ENCODE data around the gene TPSB2.
"Not testable (repeated sequence)": the region's sequence is repeated elsewhere in the genome, so short reads cannot be mapped to it uniquely, and the experiment has no call there.

Gene TPSB2

DNA sequence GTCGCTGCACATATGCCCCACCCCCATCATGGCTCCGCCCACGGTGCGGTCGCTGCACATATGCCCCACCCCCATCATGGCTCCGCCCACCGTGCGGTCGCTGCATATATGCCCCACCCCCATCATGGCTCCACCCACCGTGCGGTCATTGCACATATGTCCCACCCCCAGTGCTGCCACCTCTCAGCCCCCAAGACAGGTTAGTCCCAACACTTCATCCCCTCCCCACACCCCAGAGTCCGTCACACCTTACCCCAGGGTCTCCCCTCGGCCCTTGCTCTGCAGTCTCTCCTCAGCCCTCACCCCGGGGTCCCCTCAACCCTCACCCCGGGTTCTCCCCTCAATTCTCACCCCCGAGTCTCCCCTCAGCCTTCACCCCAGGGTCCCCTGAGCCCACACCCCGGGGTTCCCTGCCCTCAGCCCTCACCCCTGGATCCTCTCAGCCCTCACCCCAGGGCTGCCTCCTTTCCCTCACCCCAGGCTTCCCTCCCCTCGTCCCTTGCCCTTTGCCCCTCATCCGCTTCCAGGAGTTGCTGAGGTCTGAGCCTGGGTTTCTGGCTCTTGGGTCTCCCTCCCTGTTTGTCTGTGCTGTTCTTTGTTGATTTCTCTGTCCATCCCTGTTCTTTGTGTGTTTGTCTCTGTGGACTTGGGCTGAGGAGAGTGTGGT is 30.5 kb downstream of the TPSB2 start:
- DNase-seq, result no peak

DNA sequence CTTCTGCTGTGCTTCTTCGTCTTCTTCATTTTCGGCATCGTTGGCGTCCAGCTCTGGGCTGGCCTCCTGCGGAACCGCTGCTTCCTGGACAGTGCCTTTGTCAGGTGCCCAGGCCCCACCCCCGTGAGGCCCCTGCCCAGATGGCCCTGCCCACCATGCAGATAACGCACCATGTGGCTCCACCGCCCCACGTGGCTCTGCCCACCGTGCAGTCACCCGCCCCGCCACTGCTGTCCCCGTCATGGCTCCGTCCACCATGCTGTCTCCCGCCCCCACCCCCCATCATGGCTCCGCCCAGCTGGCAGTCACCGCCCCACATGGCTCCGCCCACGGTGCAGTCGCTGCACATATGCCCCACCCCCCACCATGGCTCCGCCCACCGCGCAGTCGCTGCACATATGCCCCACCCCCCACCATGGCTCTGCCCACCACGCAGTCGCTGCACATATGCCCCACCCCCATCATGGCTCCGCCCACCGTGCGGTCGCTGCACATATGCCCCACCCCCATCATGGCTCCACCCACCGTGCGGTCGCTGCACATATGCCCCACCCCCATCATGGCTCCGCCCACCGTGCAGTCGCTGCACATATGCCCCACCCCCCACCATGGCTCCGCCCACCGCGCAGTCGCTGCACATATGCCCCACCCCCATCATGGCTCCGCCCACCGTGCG is 31.2 kb downstream of the TPSB2 start:
- DNase-seq, result not testable (repeated sequence)

DNA sequence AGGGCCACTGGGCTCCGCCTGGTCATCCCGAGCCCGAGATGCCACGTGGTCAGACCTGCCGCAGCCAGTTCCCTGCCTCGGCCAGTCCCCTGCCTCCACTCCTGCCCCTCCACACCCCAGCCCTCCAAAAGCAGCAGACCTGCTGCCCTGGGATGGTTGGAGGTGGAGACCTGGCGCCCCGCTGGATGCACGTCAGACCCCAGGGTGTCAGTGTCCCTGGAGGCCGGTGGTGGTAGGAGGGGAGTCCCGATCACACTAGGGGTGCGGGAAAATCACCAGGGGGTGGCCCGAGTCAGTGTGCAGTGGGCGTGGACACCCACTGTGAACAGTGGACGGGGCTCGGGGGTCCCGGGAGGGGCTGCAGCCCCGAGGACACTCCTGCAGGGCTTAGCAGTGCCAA is 31.8 kb downstream of the TPSB2 start:
- DNase-seq, result no peak

DNA sequence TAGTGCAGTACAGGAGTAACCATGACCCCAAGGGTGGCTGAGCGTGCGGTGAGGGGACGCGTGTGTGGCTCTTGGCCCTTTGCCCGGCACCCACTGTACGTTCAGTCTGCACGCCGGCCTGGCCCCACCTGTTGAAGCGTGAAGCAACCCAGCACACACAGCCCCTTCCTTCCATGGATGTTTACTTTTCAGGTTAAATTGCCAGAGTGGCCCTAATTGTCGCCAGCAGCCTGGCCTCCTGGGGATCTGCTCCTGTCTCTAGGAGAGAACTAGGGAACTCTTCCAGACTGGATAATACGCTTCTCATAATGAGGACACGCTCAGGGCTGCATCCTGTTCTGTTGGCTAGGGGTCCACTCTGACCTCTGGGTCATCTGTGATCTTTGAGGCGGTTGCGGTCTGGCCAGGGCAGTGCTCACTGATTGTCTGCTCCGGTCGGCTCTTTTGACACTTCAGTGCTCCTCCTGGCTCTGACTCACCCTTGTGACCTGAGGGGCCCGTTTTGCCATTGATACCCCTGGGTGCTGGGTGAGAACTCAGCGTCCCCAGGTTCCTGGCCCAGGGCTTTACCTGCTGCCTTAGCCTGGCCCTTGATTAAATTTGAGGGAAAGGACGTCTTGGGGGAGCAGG is 32.6 kb downstream of the TPSB2 start:
- DNase-seq, result no peak

DNA sequence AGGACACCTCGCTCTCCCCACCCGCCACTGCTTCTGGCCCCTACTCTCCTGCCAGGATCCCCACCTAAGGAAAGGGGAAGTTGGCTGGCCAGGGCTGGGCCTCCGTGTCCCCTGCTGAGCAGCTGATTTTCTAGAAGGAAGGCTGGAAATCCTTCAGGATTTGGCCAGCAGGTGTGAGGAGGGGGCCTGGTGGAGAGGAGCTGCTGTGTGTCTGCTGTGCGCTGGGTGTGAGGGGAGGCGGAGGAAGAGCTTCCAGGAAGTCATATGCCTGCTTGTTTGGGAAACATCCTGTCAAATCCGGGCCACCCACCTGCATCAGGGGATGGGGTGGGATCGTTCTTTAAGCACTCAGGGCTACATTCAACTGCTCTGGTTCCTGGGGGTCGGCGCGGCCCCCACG is 33.5 kb downstream of the TPSB2 start:
- no peak for DNase-seq

DNA sequence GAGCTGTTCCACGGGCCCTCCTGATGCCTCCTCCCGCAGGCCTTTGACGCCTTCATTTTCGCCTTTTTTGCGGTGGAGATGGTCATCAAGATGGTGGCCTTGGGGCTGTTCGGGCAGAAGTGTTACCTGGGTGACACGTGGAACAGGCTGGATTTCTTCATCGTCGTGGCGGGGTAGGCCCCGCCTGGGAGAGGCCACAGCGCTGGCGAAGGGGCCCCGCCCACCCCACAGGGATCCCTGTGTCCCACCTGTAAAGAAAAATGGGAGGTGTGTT is 34.7 kb downstream of the TPSB2 start:
- no peak for DNase-seq

DNA sequence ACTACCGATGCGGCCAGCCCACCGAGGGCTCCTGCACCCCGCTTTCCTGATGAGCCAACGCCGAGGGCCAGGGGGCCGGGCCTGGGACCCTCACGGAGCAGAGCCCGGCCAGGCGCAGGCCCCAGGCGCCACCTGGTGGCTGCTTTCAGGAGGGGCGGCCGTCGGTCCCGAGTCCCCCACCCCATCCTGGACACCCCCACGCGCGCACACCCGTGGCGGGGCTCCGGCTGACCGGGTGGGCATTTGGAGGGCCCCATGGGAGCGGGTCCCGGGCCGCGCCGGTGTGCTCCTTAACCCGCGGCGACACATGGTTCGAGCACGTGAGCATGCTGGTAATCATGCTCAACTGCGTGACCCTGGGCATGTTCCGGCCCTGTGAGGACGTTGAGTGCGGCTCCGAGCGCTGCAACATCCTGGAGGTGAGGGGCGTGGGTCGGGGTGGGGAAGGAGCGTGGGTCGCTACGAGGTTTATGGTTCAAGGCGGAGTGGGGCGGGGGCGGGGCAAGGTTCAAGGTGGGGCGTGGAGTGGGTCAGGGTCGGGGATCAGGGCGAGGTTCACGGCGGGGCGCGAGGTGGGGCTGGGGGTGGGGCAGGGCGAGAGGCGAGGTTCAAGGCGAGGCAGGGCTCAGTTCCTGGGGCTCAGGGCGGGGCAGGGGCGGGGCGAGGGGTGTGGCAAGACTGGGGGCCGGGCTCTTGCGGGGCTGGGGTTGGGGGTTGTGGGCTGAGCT is 35.2 kb downstream of the TPSB2 start:
- DNase-seq, result no peak

DNA sequence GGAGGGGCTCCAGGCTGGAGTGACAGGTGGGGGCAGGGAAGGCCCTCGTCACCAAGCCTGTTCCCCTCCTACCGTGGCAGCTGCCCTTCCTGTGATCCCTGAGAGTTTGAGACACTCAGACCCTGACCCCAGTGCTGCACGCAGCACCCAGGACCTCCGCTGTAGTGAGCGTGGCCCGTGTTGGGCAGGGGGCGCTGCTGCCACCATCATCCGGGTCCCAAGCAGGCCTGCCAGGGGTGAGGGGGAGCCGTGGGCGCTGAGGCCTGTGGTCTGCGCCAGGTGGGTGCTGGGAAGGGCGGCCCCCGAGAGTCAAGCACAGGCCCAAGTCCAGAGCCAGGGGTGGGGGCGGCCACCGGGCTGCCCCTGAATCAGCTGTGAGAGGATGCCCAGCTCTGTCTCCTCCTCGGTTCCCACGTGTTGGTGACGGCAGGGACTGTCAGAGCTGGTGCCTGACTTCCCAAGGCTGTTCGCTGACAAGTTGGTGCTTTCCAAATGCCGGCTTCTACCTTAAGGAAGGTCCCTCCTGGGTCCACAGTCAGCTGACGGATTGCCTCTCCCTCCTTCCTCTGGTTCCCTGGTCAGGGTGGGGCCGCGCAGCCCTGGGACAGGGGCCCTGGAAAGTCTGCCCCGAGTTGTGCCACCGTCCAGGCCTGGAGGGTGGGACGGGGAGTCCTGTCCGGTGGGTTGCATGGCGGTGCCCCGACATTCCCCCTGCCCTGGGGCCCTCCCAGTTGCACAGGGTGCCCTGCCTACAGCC is 36.0 kb downstream of the TPSB2 start:
- DNase-seq, result no peak

DNA sequence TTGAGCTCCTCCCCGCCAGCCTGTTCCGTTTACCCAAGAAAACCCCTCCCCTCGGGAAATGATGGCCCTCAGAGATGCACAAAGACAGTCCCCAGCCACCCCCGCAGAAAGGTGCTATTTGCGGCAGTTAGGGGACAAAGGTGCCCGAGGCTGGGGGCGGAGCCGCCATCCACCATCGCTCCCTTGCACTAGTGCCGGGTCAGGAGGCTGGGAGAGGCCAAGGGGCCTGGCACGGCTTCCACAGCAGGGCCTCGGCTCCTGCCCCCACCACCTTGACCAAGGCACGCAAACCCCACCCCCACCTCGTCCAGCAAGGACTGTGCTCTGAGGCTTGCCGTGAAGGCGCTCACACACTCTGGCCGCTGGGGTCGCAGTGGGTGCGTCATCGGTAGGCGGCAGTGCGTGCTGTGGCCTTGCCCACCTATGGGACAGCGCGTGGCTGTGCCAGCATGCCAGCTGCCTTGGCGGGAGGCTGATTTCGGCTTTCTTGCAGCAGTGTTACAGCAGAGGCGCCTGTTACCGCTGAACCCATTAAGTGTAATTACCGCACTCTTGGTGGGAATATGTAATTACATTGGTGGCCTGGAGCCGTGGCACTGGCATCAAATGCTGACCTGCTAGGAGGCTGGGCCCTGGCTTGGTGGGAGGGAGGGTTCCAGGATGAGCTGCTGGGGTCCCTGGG is 36.7 kb downstream of the TPSB2 start:
- DNase-seq, result no peak

DNA sequence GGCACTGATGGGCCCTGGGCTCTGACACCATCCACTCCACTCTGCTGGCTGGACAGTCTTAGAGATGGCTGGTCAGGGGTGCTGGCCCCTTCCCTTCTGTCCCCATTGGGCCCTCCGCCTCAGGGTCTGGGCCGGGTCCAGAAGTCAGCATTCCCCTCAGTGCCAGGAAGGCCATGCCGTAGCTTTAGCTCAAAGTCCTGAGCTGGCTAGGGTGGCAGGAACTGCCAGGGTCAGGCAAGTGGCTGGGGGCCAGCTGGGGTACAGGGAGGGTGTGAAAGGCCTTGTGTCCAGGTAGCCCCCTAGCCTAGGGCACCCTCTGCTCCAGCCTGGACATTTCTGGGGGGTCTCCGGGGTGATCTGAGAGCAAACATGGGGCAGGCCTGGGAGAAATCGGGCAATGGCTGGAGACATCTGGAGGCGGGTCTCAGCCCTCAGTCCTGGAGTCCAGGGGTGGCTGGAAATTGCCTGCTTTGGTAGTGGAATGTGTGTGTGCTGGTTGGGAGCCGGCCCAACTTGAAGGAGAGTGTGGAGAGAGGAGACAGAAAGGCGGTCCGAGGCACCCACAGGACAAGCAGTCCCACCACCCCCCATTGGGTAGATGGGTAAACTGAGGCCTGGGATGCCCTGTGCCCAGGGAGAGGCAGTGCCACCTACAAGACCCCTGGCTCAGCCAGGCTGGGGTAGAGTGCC is 37.5 kb downstream of the TPSB2 start:
- no peak for DNase-seq

DNA sequence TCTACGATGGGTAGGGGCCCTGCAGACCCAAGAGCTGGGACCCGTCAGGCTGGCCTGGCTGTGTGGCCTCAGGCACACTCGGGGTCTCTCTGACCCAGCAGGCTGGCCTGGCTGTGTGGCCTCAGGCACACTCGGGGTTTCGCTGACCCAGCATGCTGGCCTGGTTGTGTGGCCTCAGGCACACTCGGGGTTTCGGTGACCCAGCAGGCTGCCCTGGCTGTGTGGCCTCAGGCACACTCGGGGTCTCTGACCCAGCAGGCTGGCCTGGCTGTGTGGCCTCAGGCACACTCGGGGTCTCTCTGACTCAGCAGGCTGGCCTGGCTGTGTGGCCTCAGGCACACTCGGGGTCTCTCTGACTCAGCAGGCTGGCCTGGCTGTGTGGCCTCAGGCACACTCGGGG is 39.2 kb downstream of the TPSB2 start:
- DNase-seq, result not testable (repeated sequence)

DNA sequence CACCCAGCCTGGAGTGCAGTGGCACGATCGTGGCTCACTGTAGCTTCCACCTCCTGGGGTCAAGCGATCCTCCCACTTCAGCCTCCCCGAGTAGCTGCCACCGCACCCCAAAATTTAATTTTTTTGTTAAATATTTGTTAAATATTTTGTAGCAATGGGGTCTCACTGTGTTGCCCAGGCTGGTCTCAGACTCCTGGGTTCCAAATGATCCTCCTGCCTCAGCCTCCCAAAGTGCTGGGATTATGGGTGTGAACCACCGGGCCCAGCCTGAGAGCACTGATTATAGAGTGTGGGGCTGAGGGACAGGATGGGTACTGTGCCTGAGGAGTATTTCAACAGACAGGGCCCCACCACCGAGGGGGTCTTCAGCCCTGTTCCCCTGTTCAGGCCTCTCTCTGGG is 40.5 kb downstream of the TPSB2 start:
- DNase-seq, result no peak

DNA sequence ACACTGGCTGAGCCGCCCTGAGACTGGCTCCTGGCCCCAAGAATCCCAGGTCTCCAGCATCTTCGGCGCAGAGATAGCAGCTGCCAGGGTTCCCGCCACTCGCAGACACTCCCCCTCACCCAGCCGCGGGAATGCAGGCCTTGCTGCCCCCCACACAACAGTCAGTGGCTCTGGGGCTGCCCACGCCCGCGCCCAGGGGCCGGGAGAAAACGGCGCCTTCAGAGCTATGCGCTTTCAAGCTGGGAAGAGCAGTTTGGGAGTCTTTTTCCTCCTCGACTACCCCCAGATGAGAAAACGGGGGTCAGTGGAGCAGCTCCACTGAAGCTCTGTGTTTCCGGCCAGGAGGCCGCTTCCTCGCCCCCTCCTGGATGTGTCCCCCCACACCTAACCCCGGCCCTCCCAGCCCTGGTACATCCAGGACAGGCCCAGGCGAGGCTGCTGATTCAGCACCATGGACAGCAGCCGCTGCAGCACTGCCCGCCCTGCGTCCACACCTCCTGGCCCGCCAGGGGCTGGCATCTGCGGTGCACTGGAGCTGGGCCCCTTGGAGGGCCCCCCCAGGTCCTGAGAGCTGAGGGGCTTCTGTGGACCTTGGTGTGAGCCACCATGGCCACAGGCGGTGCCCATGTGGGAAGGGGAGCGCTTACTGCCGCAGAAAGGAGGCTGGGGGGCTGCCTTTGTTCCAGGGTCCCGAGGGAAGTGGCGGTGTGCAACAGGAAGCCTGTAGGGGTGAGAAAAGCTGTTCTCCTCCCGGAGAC is 41.4 kb downstream of the TPSB2 start:
- no peak for DNase-seq

DNA sequence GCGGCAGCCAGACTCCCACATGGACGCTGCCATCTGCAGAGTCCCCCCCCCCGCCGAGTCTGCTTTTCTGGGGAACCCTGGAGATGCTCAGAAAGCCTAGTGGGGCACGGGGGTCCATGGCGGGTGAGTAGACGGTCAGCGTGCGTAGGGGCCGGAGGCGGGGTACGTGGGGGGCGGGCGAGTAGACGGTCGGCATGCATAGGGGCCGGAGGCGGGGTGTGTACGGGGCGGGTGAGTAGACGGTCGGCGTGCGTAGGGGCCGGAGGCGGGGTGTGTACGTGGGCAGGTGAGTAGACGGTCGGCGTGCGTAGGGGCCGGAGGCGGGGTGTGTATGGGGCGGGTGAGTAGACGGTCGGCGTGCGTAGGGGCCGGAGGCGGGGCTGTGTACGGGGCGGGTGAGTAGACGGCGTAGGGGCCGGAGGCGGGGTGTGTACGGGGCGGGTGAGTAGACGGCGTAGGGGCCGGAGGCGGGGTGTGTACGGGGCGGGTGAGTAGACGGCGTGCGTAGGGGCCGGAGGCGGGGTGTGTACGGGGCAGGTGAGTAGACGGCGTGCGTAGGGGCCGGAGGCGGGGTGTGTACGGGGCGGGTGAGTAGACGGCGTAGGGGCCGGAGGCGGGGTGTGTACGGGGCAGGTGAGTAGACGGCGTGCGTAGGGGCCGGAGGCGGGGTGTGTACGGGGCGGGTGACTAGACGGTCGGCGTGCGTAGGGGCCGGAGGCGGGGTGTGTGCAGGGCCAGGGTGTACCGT is 44.4 kb downstream of the TPSB2 start:
- not testable (repeated sequence) for DNase-seq

DNA sequence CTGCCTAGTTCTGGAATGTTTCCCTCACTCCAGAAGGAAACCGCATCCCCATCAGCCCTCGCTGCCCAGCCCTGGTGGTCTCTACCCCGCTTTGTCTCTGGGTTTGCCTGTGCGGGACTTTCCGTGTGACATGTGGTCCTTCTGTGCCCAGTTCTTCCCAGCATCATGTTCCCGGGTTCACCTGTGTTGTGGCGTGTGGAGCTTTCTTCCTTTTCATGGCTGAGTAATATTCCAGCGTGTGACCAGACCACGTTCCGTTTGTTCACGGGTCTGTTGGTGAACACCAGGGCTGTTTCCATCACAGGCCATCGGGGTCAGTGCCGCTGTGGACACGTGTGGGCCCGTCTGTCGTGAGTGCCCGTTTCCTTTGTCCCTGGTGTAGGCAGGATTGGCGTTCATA is 45.0 kb downstream of the TPSB2 start:
- DNase-seq, result no peak

DNA sequence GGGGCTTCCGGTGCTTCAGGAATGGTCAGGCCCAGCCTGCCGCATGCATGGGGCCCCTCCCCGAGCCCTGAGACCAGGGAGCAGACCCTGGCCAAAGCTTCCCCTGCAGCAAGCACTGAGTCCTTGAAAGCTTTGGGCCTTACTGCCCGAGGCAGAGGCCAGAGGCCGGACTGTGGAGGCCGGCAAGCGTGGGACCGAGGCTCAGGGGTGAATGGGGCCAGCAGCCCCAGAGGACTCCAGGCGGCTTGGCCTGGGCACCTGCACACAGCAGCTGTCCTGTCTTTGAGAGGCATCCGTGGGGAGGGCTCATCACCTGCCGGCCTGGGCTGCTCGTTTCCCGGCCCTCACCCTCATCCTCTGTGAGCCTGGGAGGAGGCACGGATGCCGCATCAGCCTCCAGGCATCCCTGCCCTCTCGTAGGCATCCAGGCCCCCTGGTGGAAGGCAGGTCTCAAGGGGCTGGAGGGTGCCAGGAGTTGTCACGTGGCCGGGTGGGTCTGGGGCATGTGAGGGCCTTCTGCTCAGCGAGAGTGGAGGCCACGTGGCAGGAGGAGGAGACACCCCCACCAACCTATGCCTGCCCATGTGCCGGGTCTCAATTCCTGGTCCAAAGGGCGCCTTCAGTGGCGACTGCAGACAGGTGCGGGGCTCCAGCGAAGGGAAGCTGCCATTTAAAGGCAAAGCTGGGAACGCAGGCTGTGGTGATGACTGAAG is 45.7 kb downstream of the TPSB2 start:
- DNase-seq, result no peak

DNA sequence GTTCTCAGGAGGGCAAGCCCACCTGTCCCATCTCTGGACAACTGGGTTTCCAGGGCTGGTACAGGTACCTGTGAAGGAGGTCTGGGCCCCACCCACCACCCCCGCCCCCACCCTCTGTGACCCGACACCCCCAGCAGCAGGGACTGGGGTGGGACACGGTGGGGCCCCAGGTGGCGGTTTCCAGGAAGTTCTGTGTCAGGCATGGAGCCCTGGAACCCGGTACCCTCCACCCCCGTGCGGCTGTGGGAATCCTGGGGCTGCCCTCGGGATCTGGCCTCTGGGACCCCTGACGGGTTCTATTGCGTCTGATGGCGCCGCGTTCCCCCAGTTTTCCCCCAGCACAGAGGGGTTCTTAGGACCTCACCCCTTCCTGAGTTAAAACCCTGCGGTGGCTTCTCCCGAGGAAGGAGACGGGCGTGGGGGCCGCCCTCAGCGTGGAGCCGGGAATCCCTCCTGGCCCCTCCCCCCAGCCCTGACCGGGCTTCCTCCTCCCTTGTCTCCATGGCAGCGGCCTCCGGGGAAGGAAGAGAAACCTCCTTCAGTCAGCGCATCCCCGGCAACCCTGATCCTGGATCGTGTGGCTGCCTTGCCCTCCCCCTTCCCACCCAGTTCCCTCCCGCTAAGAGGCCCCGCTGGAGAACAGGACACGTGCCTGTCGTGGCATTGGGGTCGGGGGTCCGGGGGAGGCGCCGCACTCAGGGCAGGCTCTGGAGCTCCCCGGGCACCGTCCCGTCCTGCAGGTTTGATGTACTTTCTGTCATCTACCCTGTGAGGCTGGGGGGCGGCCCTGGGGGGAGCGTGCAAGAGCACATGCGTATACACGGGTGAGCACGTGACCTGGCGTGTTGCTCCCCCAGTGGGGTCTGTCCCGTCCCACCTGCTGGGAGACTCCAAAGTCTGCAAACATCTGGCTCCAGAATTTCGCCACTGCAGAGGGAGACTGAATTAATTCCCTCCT is 46.8 kb downstream of the TPSB2 start:
- DNase-seq, result no peak

DNA sequence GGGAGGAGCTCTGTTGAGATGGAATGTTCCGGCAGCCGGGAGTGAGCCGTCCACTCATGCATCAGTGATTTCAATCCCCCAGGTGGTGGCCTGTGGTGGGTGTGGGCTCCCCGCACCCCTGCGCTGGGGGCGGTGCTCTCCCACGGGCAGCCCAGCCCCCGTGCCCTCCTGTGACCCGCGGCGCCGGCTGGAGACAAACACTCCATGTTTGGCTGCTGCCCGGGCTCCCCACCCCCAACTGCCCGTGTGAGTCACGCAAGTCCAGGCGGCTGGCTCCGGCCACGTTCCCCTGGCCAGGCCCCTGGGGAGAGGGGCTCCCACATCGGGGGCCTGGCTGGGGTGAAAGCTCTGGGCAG is 47.7 kb downstream of the TPSB2 start:
- no peak for DNase-seq
